Fibroblast of the aortic adventitia (primary cell): Measurements from ENCODE around the gene TET1. TPM values are rescaled to one million over a fixed set of nuclear protein-coding genes. Genes with fewer than 3 reads are reported as not detected.
"Not testable (repeated sequence)": the region's sequence is repeated elsewhere in the genome, so short reads cannot be mapped to it uniquely, and the experiment has no call there.

Source experiments
- DNase-seq: peaks from one replicate; pipeline ENCODE4 v3.0.0-alpha.2; 2010; ENCODE audit warnings: low read depth
- H3K4me3 ChIP-seq: 2 replicates; pipeline ENCODE4 v1.5.1; 2011; ENCODE audit warnings: low read depth, mild to moderate bottlenecking, control low read depth, low read length, moderate library complexity
- total RNA-seq: library from RNA; depleted of rRNA; stranded (reverse); fragments of >200 nt; gene quantifications from 2 replicates; pipeline ENCODE4 v1.2.3, GENCODE V29; 2012; ENCODE audit warnings: low replicate concordance
- TF ChIP-seq, protein P1 (sequence below): IDR thresholded peaks from 2 replicates; pipeline ENCODE4 v1.5.1; 2011; ENCODE audit warnings: mild to moderate bottlenecking, low read length, control low read depth, inconsistent platforms; ENCODE audit not compliant: insufficient read depth

The TET1 gene
- total RNA-seq, 1 donor, result 9.3 TPM

DNA sequence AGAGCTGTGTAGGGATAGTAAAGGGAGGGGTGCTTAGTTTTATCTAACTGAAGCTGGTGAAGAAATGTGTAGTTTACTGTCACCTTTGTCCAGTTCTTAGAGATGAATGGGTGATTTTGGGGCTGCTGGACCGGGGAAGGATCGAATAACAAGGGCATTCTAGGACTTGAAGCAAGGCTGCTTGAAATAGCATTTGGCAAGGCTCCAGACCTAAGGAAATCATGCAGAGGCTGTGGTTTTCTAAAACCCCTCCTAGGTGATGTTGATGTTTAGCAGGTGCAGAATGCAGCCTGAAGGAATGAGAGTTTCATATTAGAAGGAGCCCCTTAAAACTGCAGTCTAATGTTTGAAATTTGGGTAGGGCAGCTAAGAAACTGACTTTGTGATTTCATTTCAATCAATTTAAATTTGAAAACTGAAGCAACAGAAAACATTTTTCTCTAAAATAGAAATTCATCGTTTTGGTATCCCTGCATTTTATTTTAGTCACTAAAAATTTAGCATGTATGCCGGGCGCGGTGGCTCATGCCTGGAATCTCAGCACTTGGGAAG lies 68.5 kb downstream of the TET1 start:
- no peak for DNase-seq
- TF ChIP-seq, protein P1, sequence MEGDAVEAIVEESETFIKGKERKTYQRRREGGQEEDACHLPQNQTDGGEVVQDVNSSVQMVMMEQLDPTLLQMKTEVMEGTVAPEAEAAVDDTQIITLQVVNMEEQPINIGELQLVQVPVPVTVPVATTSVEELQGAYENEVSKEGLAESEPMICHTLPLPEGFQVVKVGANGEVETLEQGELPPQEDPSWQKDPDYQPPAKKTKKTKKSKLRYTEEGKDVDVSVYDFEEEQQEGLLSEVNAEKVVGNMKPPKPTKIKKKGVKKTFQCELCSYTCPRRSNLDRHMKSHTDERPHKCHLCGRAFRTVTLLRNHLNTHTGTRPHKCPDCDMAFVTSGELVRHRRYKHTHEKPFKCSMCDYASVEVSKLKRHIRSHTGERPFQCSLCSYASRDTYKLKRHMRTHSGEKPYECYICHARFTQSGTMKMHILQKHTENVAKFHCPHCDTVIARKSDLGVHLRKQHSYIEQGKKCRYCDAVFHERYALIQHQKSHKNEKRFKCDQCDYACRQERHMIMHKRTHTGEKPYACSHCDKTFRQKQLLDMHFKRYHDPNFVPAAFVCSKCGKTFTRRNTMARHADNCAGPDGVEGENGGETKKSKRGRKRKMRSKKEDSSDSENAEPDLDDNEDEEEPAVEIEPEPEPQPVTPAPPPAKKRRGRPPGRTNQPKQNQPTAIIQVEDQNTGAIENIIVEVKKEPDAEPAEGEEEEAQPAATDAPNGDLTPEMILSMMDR, result no peak
- no peak overlapping the region for H3K4me3 ChIP-seq

DNA sequence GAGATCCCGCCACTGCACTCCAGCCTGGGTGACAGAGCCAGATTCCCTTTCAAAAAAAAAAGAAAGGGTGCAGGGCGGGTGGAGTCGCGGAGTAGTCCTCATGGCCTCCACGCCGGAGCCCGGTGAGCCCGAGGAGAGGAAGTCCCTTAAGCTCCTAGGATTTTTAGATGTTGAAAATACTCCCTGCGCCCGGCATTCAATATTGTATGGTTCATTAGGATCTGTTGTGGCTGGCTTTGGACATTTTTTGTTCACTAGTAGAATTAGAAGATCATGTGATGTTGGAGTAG lies 72.1 kb downstream of the TET1 start:
- not testable (repeated sequence) for DNase-seq, H3K4me3 ChIP-seq

DNA sequence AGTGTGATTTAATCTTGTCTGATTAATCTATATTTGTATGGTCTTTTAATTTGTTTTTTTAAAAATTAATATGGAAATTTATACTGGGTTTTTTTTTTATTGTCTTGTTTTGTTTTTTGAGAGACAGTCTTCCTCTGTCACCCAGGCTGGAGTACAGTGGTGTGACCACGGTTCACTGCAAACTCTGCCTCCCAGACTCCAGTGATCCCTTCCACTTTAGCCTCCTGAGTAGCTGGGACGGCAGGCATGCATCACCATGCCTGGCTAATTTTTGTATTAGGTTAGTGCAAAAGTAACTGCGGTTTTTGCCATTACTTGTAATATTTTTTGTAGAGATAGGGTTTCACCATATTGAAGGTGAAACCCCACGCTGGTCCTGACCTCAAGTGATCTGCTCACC lies 73.1 kb downstream of the TET1 start:
- H3K4me3 ChIP-seq, result no peak overlapping the region
- TF ChIP-seq, protein P1, result no peak
- no peak for DNase-seq

DNA sequence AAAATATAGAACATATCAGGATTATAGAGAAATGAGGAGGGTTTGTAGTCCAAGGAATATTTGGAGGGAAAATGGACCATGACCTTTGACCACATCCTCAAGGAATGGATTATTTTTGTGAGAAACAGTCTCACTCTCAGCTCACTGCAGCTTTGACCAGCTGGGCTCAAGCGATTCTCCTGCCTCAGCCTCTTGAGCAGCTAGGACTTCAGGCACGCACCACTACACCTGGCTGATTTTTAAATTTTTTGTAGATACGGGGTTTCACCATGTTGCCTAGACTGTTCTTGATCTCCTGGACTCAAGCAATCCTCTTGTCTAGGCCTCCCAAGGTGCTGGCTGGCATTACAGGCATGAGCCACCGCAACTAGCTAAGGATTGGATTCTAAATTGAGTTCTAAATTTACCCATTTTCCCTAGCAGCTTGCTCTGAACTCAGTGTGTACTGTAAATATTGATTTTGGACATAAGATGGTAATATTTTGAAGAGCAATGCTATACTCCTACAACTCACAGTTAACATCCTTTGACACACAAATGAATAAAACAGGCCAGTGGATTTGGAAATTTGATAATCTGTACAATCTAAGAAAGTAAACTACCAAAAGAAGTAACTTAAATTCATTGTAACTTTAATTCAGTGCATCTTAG lies 73.8 kb downstream of the TET1 start:
- TF ChIP-seq, protein P1, result no peak
- H3K4me3 ChIP-seq, result no peak overlapping the region
- DNase-seq, result no peak

GRCh38 chr10:68636335-68636734 lies 76.2 kb downstream of the TET1 start:
- DNase-seq, result no peak
- H3K4me3 ChIP-seq, result no peak overlapping the region
- TF ChIP-seq, protein P1, result no peak

GRCh38 chr10:68643550-68643949 lies 83.4 kb downstream of the TET1 start:
- DNase-seq, result not testable (repeated sequence)

DNA sequence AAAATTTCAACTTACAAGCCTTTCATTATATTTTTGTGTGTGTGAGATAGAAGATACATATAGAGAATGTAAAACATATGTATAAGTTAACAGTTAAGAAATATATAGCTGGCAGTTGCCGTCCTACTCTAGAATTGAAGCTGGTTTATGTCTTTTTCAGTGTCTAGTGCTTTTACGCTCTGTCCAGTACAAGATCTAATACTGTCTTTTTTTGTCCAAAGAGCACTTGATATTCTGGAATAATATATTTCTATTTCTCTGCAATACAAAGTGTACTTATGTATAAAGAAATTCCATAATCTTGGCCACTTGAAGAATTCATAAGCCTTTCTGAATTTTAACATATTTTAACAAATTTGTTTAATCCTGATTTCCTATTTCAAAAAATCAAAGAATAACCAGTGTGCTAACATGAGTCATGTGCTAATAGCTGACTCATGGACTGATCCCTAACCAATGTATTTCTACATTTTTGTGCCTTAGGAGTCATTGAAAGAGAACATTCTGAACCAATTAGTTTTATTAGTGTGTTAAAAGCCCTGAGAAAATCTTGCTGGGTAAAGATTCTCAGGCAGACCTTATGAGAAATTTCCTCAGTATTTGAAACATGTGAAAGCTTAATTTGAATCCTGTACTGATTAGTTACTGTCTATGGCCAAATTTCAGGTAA lies 87.7 kb downstream of the TET1 start:
- TF ChIP-seq, protein P1, result no peak
- no peak overlapping the region for H3K4me3 ChIP-seq
- DNase-seq, result peak; percentile 83

More at GRCh38 chr10:68643550-68643949, 83.4 kb downstream of the TET1 start:
- not testable (repeated sequence) for H3K4me3 ChIP-seq
